Measurements from ENCODE around the gene IFITM10.

IFITM10 gene

DNA sequence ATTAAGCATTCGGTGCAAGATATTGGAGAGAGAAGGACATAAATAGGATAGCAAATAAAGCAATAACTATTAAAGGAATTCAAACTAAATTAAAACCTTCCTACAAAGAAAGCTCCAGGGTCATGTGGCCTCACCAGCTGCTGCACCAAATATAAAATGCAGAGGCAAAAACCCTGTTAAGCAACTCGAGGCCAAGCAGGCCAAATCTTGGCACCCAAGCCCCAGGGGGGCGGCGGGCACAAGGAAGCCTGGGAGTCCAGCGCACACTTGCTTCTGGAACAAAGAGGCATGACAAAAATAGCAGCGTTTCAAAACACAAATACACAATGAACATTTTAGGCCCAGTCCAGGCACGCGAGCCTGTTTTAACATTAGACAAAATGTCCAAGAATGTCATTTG is 32.6 kb downstream of the IFITM10 start:
- TF ChIP-seq, protein P1, sequence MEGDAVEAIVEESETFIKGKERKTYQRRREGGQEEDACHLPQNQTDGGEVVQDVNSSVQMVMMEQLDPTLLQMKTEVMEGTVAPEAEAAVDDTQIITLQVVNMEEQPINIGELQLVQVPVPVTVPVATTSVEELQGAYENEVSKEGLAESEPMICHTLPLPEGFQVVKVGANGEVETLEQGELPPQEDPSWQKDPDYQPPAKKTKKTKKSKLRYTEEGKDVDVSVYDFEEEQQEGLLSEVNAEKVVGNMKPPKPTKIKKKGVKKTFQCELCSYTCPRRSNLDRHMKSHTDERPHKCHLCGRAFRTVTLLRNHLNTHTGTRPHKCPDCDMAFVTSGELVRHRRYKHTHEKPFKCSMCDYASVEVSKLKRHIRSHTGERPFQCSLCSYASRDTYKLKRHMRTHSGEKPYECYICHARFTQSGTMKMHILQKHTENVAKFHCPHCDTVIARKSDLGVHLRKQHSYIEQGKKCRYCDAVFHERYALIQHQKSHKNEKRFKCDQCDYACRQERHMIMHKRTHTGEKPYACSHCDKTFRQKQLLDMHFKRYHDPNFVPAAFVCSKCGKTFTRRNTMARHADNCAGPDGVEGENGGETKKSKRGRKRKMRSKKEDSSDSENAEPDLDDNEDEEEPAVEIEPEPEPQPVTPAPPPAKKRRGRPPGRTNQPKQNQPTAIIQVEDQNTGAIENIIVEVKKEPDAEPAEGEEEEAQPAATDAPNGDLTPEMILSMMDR (IDR thresholded peaks at IDR 0.05; ENCODE audit: low read depth, low read length, missing control alignments) = no peak
- no peak for DNase-seq (ENCODE audit: low read depth)
- no peak overlapping the region for H3K4me3 ChIP-seq (ENCODE audit: low read depth, low read length)

GRCh38 chr11:1714908-1715885 is 35.2 kb downstream of the IFITM10 start:
- TF ChIP-seq, protein P1 (IDR thresholded peaks at IDR 0.05; ENCODE audit: low read depth, low read length, missing control alignments) = no peak
- H3K4me3 ChIP-seq (ENCODE audit: low read depth, low read length) = no peak overlapping the region
- no peak for DNase-seq (ENCODE audit: low read depth)

DNA sequence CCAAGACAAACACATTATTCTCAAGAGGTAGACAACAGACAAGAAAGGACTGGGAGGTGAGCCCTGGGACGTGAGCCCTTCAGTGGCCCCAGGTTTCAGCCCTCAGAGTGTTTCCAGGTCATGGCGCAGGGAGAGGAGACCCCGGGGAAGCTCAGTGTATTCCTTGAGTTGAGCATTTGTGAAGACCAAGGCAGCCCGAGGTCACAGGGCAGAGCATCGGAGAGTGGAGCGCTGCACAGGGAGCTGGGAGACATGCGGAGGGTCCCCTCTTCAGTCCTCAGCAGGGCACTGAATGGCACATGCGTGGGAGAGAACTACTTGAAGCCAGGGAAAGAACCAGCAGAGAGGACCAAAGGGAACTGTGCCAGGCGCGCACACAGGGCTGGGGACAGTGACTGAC is 41.7 kb downstream of the IFITM10 start:
- TF ChIP-seq, protein P1 (IDR thresholded peaks at IDR 0.05; ENCODE audit: low read depth, low read length, missing control alignments) = no peak
- no peak for DNase-seq (ENCODE audit: low read depth)
- H3K4me3 ChIP-seq (ENCODE audit: low read depth, low read length) = no peak overlapping the region

DNA sequence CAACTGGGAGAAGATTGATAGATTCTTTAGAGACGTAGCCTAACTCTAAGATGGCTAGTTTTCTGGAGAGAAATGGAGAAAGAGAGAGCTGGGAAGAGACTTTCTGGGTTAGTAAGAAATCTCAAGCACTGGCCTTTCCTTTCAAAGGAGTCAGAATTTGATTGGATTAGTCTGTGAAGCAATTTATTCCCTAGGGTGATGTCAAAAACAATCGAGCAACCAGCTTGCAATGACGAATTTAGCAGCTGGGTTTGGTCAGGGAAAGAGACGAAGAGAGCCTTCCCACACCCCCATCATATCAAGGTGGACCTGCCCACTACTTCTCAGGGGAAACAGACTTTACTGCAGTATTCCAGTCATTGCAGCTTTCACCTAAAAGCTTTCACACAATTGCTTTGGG is 42.6 kb downstream of the IFITM10 start:
- TF ChIP-seq, protein P1 (IDR thresholded peaks at IDR 0.05; ENCODE audit: low read depth, low read length, missing control alignments) = no peak
- H3K4me3 ChIP-seq (ENCODE audit: low read depth, low read length) = no peak overlapping the region
- DNase-seq (ENCODE audit: low read depth) = no peak

- no peak for DNase-seq (ENCODE audit: low read depth)
- no peak overlapping the region for H3K4me3 ChIP-seq (ENCODE audit: low read depth, low read length)
- TF ChIP-seq, protein P1 (IDR thresholded peaks at IDR 0.05; ENCODE audit: low read depth, low read length, missing control alignments) = peak; percentile 17
Observed at GRCh38 chr11:1706634-1707400, 43.6 kb downstream of the IFITM10 start.

- no peak for DNase-seq (ENCODE audit: low read depth)
- TF ChIP-seq, protein P1 (IDR thresholded peaks at IDR 0.05; ENCODE audit: low read depth, low read length, missing control alignments) = no peak
- H3K4me3 ChIP-seq (ENCODE audit: low read depth, low read length) = no peak overlapping the region
Observed at GRCh38 chr11:1705126-1706052, 45.0 kb downstream of the IFITM10 start.
